BLaER1 (cell line): ENCODE data around the gene PPIC.

Experiments
- H3K27ac ChIP-seq: shearing (Covaris generic); formaldehyde crosslinking; 2 replicates; pipeline ENCODE4 v1.8.1; 2022
- H3K27me3 ChIP-seq: shearing (Covaris generic); formaldehyde crosslinking; 2 replicates; pipeline ENCODE4 v1.8.1; 2022
- H3K36me3 ChIP-seq: shearing (Covaris generic); formaldehyde crosslinking; 2 replicates; pipeline ENCODE4 v1.8.1; 2022
- H3K4me1 ChIP-seq: shearing (Covaris generic); formaldehyde crosslinking; 2 replicates; pipeline ENCODE4 v1.8.1; 2022
- H3K4me2 ChIP-seq: shearing (Covaris generic); formaldehyde crosslinking; 2 replicates; pipeline ENCODE4 v1.8.1; 2022
- H3K4me3 ChIP-seq: shearing (Covaris generic); formaldehyde crosslinking; 2 replicates; pipeline ENCODE4 v1.8.1; 2022
- H3K9ac ChIP-seq: shearing (Covaris generic); formaldehyde crosslinking; 2 replicates; pipeline ENCODE4 v1.8.1; 2022
- H3K9me3 ChIP-seq: shearing (Covaris generic); formaldehyde crosslinking; 2 replicates; pipeline ENCODE4 v1.8.1; 2022
- H4K20me1 ChIP-seq: shearing (Covaris generic); formaldehyde crosslinking; 2 replicates; pipeline ENCODE4 v1.8.1; 2022
- Cebpa-rat ChIP-seq: shearing (Covaris generic); IDR thresholded peaks from 2 replicates; pipeline ENCODE4 v1.8.1; 2022

The PPIC gene

DNA sequence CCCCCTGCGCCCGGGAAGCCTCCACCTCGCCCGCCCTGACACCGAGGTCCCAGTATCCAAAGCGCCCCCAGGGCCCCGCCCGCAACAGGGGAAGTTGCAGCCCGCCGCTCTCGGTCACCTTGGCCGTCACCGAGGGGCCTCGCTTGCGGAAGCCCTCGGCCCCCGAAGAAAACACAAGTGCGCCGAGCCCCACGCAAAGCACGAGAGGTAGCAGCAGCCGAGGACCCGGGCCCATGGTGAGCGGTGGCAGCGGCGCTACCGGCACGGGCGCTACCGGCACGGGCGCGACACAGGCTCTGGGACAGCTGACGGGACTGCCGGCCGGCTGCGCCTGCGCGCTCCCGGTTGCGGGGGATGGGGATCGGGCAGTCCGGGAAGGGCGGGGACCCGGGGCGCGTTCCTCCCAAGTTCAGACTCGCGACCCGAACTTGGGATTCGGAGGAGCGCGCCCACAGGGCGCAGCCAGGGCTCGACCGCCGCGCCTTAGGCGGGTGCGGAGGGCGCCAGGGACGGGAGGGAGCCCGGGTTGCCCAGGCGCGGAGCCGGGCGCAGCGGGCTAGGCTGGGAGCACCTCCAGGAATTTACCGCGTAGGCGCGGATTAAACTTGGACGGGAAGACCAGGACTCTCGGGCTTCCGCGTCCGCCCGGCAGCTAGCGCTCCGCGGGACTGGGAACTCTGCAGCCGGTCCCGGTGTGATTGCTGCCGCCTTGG, at the start of gene PPIC:
PPIC (minus strand) TSS at position 335 of the 713 bp plus-strand sequence; CDS start at position 235, 100 bp downstream.
- H3K4me3 ChIP-seq = peak within 1 kb of the TSS; percentile 77
- 0 out of 2 replicates have a peak, but pooled peaks cover 15% of the 10 kb centered on the region for H4K20me1 ChIP-seq
- H3K27ac ChIP-seq = no peak within 1 kb of the TSS
- no peak for TF ChIP-seq Cebpa-rat
- no peaks in the 10 kb centered on the region for H3K9me3 ChIP-seq
- H3K4me2 ChIP-seq = peak within 1 kb of the TSS; percentile 96
- peaks cover 54% of the 10 kb centered on the region for H3K27me3 ChIP-seq
- peaks cover 17% of the 10 kb centered on the region for H3K4me1 ChIP-seq
- H3K9ac ChIP-seq = peak within 1 kb of the TSS; percentile 43
- no peaks in the 10 kb centered on the region for H3K36me3 ChIP-seq

GRCh38 chr5:123085638-123086286, 49.2 kb upstream of the PPIC start:
- Histone ChIP-seq H3K4me1 (peaks cover 4% of the 10 kb centered on the region; the same call in 1 of the 2 replicates), H3K4me2 (no peak overlapping the region), H3K36me3 (no peaks in the 10 kb centered on the region), H4K20me1 (peaks cover 24% of the 10 kb centered on the region), H3K27ac (no peak overlapping the region), H3K4me3 (no peak overlapping the region), H3K9ac (no peak overlapping the region), H3K27me3 (peaks cover 66% of the 10 kb centered on the region), H3K9me3 (peaks cover 43% of the 10 kb centered on the region)
- no peak for TF ChIP-seq Cebpa-rat

DNA sequence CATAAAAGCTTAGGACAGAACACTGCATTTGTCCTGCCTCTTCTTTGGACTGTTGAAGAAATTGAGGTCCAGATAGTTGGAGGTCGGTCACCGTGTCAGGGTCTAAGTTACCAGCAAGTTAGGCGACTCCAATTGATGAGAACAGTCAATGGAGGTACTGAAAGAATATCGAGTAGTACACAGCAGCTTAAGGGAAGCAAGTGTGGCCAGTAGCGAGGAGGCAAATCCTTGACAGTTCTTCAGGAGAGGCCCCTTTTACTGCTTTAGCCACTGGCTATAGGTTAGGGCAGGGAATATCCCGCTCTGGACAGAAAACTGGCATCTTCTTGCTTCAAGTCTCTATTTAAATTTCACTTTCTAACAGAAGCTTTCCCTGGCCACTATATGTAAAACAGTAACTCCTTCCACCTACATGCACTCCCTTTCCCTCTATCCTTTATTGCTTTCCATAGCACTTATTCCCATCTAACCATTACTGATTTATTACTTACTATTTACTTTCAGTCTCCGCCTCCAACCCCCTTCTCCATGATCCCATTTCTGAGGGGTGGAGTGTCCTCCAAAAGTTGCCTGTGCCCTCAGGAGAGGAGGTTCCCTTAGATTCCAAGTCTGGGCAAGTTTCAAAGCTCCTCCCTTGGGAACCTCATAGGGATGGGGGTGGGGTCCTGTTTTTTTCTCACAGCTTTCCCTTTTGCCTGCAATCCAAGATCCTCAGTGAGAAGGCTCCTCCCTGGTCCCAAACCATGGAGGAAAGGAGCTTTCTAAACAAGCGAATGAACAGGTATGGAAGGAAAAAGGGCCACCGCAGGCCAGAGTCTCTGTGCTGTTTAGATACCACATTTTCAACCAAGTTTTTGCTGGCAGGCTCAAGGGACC, 48.4 kb upstream of the PPIC start:
- Histone ChIP-seq H3K27ac (no peak overlapping the region), H3K9ac (no peak overlapping the region), H4K20me1 (peaks cover 17% of the 10 kb centered on the region; the same call in 1 of the 2 replicates), H3K4me1 (peaks cover 4% of the 10 kb centered on the region; the same call in 1 of the 2 replicates), H3K9me3 (peaks cover 38% of the 10 kb centered on the region), H3K36me3 (no peaks in the 10 kb centered on the region), H3K4me3 (no peak overlapping the region), H3K4me2 (no peak overlapping the region), H3K27me3 (peaks cover 59% of the 10 kb centered on the region)
- no peak for TF ChIP-seq Cebpa-rat

DNA sequence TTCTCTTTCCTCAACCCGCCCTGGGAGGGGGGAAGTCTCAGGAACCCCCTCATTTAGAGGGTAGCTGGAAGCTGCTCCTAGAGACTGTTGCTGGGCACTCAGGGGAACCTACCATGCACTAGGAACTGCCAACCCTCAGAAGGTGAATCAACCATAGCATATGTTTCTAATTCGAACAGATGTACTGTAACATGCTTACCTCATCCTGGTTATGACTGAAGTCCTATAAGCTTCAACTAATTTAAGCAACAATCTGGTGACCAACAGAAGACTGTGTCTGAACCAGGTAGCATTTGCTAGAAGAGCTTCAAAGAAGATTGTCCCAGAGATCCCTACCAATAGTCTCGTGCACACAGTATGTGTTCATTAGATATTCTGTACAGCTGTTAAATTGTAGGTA, 46.8 kb upstream of the PPIC start:
- Histone ChIP-seq H3K27ac (no peak overlapping the region), H4K20me1 (peaks cover 4% of the 10 kb centered on the region; the same call in 1 of the 2 replicates), H3K9ac (no peak overlapping the region), H3K27me3 (peaks cover 42% of the 10 kb centered on the region), H3K4me2 (no peak overlapping the region), H3K9me3 (peaks cover 21% of the 10 kb centered on the region), H3K4me1 (no peaks in the 10 kb centered on the region), H3K4me3 (no peak overlapping the region), H3K36me3 (no peaks in the 10 kb centered on the region)
- no peak for TF ChIP-seq Cebpa-rat

DNA sequence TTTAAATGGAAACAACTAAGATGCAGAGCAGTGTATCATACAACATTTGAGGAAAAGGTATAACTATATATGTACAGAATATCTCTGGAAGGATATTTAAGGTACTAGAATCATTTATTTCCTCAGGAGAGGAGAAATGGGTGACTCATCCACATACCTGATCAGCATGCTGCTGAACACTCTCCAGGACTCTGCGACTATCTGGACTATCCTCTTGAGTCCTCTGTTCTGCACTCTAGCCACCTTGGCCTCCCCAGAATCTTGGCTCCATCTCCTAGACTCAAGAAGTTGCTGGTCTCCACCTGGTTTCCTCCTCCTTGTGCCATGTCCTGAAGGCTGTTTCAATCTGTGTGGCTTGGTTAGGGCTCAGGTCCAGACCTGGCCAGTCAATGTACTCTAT, 43.7 kb upstream of the PPIC start:
- no peak for TF ChIP-seq Cebpa-rat
- peaks cover 15% of the 10 kb centered on the region for H3K27me3 ChIP-seq
- H3K9ac ChIP-seq = no peak overlapping the region
- no peak overlapping the region for H3K27ac ChIP-seq
- H3K36me3 ChIP-seq = no peaks in the 10 kb centered on the region
- no peaks in the 10 kb centered on the region for H3K9me3 ChIP-seq
- no peak overlapping the region for H3K4me3 ChIP-seq
- H3K4me1 ChIP-seq = no peaks in the 10 kb centered on the region
- H3K4me2 ChIP-seq = no peak overlapping the region
- no peaks in the 10 kb centered on the region for H4K20me1 ChIP-seq

DNA sequence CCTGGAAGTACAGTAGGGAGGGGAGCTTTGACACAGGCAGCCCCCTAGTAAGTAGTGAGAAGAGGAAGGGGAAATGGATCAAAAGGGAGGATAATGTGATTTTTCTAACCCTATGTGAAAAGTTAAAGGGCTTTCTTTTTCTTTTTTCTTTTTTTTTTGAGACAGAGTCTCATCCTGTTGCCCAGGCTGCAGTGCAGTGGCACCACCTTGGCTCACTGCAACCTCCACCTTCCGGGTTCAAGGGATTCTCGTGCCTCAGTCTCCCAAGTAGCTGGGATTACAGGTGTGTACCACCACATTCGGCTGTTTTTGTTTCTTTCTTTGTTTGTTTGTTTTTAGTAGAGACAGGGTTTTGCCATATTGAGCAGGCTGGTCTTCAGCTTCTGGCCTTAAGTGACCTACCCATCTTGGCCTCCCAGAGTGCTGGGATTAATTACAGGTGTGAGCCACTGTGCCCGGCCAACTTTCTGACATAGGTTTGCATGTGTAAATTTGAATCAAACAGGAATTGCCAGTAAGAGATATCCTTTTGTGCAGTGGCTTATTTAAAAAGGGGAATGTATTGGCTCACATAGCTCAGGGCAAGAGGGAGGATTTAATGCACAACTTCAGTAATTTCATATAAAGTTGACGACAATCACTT, 39.1 kb upstream of the PPIC start:
- no peaks in the 10 kb centered on the region for H3K27me3 ChIP-seq
- H3K9me3 ChIP-seq = no peaks in the 10 kb centered on the region
- no peak overlapping the region for H3K9ac ChIP-seq
- H3K36me3 ChIP-seq = no peaks in the 10 kb centered on the region
- no peaks in the 10 kb centered on the region for H4K20me1 ChIP-seq
- TF ChIP-seq Cebpa-rat = no peak
- H3K4me2 ChIP-seq = no peak overlapping the region
- no peak overlapping the region for H3K4me3 ChIP-seq
- no peak overlapping the region for H3K27ac ChIP-seq
- no peaks in the 10 kb centered on the region for H3K4me1 ChIP-seq

DNA sequence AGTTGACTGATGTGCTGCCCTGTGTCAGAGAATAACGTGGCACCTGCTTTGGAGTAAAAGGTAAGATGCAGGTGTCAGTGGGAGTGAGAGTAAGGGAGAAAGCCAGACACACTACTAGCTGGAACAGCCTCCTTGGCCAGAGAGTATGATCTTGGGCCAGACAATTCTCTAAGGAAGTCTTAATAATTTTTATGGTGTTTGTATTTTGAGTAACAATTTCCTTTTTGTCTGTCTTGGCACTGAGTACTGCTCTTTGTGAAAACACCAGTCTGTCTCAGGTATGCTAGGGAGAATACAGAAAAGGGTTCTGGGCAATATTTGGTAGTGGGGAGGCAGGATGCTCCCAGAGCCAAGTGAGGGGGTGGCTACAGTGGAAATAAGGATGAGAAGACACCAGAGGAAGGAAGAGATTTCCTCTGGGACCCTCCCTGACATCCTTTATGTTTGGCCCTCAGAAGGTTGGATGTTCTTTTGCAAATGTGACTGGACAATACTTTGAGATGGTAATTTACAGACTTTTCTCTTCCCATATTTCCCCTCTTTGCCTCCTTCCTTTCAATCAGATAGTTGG, 31.9 kb upstream of the PPIC start:
- H3K27ac ChIP-seq = no peak overlapping the region
- no peaks in the 10 kb centered on the region for H3K27me3 ChIP-seq
- H3K9me3 ChIP-seq = no peaks in the 10 kb centered on the region
- H4K20me1 ChIP-seq = no peaks in the 10 kb centered on the region
- no peak overlapping the region for H3K4me2 ChIP-seq
- no peaks in the 10 kb centered on the region for H3K36me3 ChIP-seq
- H3K4me3 ChIP-seq = no peak overlapping the region
- TF ChIP-seq Cebpa-rat = no peak
- no peaks in the 10 kb centered on the region for H3K4me1 ChIP-seq
- H3K9ac ChIP-seq = no peak overlapping the region

GRCh38 chr5:123066016-123066415, 29.5 kb upstream of the PPIC start:
- no peak overlapping the region for H3K4me3 ChIP-seq
- TF ChIP-seq Cebpa-rat = no peak
- no peaks in the 10 kb centered on the region for H3K27me3 ChIP-seq
- H4K20me1 ChIP-seq = no peaks in the 10 kb centered on the region
- no peak overlapping the region for H3K27ac ChIP-seq
- no peaks in the 10 kb centered on the region for H3K4me1 ChIP-seq
- H3K9ac ChIP-seq = no peak overlapping the region
- H3K9me3 ChIP-seq = 0 out of 2 replicates have a peak, but pooled peaks cover 4% of the 10 kb centered on the region
- no peak overlapping the region for H3K4me2 ChIP-seq
- H3K36me3 ChIP-seq = no peaks in the 10 kb centered on the region

DNA sequence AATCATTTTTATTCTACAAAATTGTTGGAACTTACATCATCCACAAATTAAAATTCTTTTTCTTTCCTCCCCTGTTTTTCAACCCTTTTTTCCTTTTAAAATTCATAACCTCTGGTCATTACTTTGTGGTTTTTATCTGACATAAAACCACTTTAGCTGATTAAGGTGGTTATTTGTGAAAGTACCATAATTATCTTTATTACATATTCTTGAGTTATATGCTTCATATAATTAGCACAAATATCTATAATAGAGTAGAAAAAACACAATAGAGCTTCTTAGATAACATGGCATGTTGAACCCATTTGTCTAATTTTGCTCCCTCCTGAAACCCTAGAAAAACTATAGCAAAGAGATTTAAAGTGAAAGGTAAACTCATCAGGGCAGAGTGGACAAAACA, 22.9 kb upstream of the PPIC start:
- Histone ChIP-seq H3K4me3 (no peak overlapping the region), H3K4me2 (no peak overlapping the region), H3K36me3 (no peaks in the 10 kb centered on the region), H3K27ac (no peak overlapping the region), H4K20me1 (no peaks in the 10 kb centered on the region), H3K27me3 (no peaks in the 10 kb centered on the region), H3K9me3 (0 out of 2 replicates have a peak, but pooled peaks cover 4% of the 10 kb centered on the region), H3K4me1 (no peaks in the 10 kb centered on the region), H3K9ac (no peak overlapping the region)
- no peak for TF ChIP-seq Cebpa-rat
